HG03064 (cell line): ENCODE data around the gene GSKIP.

Experiments
- ATAC-seq: cut with Tn5 transposase; IDR thresholded peaks from one replicate; pipeline ENCODE4 v1.9.1; 2021; ENCODE audit warnings: low read depth; ENCODE audit not compliant: unreplicated experiment

GSKIP gene

DNA sequence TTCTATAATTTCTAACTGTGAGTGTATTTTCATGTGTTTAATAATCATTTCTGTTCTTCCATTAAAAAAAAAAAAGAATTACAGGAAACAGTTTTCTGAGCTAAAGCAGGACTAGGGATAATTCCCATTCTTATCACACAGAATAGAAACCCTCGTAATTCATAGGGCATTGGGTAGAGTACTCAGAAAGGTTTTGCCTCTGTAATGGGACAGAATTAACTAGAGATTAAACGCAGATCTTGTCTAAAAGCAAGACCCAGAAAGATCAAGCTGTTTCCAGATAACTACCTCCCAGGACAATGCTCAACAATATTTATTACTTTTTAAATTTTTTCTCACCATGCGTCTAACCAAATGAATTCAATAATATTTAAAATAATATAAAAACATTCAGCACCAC lies 10.2 kb downstream of the GSKIP start:
- ATAC-seq = no peak

GRCh38 chr14:96376093-96376492 lies 12.8 kb downstream of the GSKIP start:
- no peak for ATAC-seq

- ATAC-seq = peak; percentile 82
Measured at GRCh38 chr14:96380735-96381134, 17.4 kb downstream of the GSKIP start.

DNA sequence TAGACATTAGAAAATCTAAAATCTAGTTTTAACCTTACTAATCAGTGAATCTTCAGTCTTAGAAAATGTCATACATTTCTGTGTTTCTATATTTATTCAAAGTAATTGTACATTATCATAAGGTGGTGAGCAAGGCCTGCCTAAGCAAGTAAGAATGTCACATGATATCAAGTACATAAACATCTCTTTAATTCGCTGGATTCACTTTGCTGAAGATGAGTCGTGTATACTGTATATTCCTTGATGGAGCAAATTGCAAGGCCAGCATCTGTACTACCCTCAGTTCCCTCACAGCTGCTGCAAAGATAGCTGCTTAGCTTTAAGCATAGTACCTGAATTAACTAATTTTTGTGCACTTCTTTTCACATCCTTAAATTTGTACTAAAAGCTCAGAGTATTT lies 20.1 kb downstream of the GSKIP start:
- ATAC-seq = no peak

GRCh38 chr14:96384053-96384452 lies 20.7 kb downstream of the GSKIP start:
- no peak for ATAC-seq

DNA sequence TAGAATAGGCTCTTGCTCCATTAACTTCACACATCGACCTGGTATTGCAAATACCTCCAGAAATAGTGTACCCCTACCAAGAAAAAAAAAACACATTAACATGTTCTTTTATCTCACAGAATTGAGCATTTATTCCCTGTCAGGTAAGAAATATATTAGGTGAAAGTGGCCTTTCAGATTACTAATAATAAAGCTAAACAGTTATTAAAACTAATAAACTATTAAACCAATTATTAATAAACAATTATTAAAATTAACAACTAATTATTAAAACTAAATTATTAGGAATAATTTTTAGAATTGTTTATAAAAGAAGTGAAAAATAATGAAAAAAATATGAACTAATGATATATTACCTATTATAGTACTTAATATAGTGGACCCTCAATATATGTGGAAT lies 21.4 kb downstream of the GSKIP start:
- no peak for ATAC-seq

DNA sequence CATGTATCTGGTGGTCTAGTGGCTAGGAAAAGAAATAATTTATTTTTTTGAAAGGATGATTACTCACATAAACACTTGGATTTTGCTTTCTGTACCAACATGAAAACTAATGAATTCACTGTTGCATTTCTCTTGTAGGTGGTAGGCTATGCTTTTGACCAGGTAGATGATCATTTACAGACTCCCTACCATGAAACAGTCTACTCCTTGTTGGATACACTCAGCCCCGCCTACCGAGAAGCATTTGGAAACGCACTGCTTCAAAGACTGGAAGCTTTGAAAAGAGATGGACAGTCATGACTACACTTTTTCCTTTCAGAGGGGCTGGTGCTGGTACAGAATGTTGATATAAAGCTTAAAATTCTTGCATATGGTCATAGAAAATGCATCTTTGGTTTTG lies 22.1 kb downstream of the GSKIP start:
- ATAC-seq = no peak

DNA sequence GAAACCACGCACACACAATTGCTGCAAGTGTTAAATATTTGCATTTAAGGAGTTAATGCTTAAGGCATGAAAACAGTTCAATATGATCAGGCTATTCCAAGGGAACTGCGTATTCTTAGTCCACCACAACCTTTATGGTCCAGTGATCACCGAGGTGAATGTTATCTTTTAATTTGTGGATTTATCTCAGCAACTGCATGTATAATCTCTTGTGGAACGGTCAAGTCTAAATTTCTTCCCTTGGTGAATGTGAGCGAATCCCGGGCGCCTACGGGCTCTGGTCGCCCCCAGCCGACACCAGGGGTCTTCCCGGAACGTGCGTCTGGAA lies 27.6 kb downstream of the GSKIP start:
- no peak for ATAC-seq

DNA sequence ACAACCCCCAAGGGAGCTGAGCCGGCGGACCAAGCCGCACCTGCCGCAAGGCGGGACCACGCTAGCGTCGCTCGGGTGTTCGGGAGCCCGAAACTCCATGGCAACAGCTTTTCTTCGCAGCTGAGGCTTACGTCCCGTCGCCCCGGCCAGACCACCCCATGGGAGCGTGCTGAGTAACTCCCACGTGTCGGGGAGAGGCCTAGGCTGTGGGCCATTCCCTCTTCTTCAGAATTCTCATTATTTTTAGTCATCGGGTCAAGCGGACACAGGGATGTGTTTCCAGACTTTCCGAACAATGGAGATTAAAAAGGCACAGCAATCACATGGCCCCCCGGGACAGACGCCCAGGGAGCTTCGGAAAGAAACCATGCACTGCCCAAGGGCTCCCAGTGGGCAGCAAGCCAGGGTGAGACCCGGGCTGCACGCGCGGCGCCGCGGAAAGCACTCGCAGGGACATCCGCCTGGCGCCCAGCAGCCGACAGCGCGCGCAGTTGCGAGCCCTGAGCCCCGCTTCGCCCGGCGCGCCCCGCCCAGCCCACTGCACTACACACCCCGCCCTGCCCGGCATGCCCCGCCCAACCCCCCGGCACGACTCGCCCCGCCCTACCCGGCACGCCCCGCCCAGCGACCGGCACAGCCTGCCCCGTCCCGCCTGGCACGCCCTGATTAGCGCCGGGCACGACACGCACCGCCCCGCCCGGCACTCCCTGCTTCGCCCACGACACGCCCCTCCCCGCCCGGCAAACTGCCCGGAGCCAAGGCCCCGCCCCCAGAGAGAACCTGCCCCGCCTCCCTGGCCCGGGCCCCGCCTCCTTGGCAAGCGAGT lies 28.2 kb downstream of the GSKIP start:
- peak; percentile 85 for ATAC-seq

DNA sequence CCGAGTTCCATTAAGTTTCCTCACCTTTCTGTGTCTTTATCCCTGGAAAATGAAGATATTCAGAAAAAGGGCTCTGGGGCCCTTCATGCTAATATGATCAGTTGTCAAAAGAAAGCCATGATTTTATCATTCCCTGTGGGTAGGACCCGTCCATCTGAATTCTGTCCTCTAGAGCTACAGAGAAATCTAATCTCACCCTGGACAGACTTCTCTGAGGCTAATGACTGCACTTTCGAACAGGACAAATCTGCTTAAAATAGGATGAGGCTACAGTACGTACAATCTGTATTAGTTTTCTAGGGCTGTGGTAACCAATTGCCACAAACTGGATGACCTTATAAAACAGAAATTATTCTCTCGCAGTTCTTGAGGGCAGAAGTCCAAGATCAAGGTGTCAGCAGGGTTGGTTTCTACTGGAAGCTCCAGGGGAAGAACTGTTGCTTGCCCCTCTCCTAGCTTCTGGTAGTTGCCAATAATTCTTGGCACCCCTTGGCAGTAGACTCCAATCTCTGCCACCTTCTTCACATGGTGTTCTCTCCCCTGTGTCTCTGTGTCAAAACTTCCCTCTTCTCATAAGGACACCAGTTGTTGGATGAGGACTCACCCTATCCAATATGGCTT lies 29.9 kb downstream of the GSKIP start:
- ATAC-seq = no peak

DNA sequence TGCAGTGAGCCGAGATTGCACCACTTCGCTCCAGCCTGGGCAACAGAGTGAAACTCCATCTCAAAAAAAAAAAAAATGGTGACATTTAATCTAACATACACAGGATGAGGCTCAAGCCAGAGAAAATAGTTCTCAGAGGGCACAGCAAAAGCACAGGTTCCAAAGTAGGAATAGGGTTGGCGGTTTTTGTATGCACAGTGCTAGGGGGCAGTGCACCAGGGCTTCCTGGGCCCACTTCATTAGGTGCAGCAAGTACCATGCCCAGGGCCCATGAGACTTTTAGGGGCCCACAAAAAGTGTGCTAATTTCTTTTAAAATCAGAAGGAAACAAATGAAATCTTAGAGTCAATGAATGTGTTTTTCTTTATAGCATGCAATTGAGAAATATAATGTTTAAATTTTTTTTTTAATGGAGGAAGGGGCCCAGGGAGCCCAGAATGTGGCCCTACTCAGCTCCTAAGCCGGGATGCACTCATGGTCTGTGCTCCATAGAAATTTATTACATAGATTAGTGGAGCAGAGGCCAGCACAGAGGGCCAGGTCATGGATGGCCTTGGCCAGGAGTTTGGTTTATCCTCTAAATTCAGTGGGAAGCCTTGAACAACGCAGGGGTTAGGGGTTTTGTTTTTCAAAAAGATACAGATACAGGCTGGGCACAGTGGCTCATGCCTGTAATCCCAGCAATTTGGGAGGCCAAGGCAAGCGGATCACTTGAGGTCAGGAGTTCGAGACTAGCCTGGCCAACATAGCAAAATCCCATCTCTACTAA lies 30.9 kb downstream of the GSKIP start:
- no peak for ATAC-seq

DNA sequence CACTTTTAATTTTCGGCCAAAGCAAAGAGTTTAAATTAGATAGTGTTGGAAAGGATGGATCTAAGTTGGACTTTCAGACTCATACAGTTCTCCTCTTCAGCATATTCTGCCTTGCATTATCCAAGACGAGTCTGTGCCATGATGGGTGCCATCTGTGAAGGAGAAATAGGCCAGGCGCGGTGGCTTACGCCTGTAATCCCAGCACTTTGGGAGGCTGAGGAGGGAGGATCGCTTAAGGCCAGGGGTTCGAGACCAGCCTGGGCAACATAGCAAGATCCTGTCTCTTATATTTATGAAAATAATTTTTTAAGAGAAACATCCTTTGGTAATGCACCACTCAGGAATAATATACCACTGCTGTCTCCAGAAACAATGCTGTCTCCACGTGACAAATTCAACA lies 35.1 kb downstream of the GSKIP start:
- no peak for ATAC-seq

DNA sequence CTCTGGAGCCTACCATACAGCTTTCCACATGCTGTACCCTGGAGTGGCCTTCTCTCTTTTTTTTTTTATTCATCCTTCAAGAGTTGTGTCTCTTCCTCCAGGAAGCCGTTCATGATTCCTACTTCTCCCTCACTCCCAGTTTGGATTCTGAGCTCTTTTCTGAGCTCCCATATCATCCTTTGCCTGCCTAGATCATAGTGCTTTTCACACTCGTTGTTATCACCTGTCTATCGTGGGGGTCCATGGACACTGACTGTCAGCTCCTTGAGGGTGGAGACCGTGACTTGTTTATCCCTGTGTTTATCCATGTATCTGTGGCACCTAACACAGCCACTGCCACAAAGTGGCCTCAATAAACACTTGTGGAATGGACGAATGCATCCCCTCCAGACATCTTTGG lies 35.6 kb downstream of the GSKIP start:
- no peak for ATAC-seq

DNA sequence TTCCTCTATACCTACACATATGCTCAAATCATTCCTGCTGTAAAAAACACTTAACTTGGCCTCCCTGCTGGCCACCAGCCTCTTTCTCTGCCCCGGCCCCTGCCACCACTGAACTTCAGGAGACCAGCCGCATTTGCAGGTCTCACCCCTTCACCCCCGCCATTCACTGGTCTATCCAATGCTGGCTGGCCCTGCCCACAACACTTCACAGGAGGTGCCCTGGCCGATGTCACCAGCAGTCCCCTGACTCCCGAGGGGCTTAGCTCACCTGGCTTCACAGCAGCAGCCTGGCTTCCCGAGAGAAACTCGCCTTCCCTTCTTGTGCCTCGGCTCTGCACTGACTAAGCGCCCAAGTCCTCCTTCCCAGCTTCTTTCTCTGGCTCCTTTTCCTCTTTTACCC lies 36.1 kb downstream of the GSKIP start:
- no peak for ATAC-seq

DNA sequence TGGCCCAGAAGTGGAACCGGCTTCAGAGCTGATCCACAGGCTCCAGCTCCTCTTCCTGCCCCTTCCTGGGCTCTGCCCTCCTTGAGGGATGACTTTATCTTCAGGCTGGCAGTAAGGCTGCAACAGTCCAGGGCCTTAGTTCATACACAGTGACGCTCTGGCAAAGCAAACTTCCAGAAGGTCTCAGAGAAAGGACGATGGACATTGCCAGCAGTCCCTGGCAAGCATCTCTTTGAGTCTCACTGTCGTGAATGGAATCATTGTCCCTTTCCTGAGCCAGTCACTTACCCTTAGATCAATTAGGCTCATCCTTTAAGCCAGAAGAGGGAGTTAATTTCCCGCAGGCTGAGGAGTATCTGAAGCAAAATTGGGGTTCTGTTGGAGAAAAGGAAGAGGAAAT lies 37.2 kb downstream of the GSKIP start:
- no peak for ATAC-seq

GRCh38 chr14:96403409-96403808 lies 40.1 kb downstream of the GSKIP start:
- no peak for ATAC-seq

DNA sequence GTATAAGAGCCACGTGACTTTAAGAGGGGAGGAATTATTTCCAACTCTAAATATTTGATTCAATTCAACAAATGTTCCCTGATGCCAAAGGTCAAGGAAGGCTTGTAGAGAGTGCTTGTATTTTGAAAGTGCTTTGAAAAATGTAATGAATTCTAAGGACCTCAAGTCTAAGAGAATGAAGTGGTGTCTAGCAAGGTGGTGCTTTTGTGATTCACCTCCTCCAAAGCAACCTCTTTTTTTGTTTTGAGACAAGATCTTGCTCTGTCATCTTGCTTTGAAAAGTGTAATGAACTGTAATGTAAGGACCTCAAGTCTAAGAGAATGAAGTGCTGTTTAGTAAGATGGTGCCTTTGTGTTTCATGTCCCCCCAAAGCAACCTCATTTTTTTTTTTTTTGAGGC lies 42.4 kb downstream of the GSKIP start:
- no peak for ATAC-seq

- ATAC-seq = no peak
Measured at GRCh38 chr14:96407935-96408570, 44.7 kb downstream of the GSKIP start.

DNA sequence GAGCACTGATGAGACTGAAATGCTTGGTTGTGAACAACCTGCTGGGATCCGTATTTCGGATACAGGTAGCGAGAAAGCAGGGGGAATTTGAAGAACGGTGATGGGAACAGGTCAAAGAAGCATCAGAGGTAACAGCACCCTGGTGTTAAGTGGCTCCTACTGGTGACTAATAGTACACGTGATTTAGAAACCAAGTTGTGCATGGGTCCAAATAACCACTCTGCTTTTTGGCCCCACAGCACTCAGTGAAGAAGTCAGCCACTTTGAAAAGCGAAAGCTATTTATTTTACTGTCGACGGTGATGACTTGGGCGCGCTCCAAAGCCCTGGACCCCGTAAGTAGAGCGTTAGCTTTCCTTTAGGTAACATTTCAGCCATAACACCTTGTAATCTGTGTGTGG lies 45.3 kb downstream of the GSKIP start:
- ATAC-seq = no peak

- no peak for ATAC-seq
Measured at GRCh38 chr14:96409701-96410100, 46.4 kb downstream of the GSKIP start.

GRCh38 chr14:96410119-96410518 lies 46.8 kb downstream of the GSKIP start:
- ATAC-seq = no peak
